Neural progenitor cell (in vitro differentiated cells): ENCODE data around the gene CASR. TPM values are rescaled to one million over a fixed set of nuclear protein-coding genes. Genes with fewer than 3 reads are reported as not detected.

Experiments used
- DNase-seq: peaks from one replicate; pipeline ENCODE4 v3.0.0-alpha.2; 2016; ENCODE audit warnings: low spot score
- H2AFZ ChIP-seq: fragments of 200-600 bp; sonication (generic); replicated peaks from 2 replicates; pipeline ENCODE4 v1.6.1; 2016; ENCODE audit warnings: antibody characterized with exemption
- H3F3A ChIP-seq: fragments of 200-600 bp; sonication (generic); 2 replicates; pipeline ENCODE4 v1.6.1; 2016; ENCODE audit warnings: antibody characterized with exemption, low read depth
- H3K27ac ChIP-seq: fragments of 200-600 bp; sonication (generic); 2 replicates; pipeline ENCODE4 v1.5.1; 2016; ENCODE audit warnings: mild to moderate bottlenecking
- H3K27me3 ChIP-seq: fragments of 200-600 bp; sonication (generic); 2 replicates; pipeline ENCODE4 v1.6.1; 2016; ENCODE audit warnings: mild to moderate bottlenecking, moderate library complexity
- H3K36me3 ChIP-seq: fragments of 200-600 bp; sonication (generic); 2 replicates; pipeline ENCODE4 v1.5.1; 2016
- H3K4me1 ChIP-seq: fragments of 200-600 bp; sonication (generic); 2 replicates; pipeline ENCODE4 v1.6.1; 2016; ENCODE audit warnings: mixed run types
- H3K4me2 ChIP-seq: fragments of 200-600 bp; sonication (generic); 2 replicates; pipeline ENCODE4 v1.6.1; 2016
- H3K4me3 ChIP-seq: fragments of 200-600 bp; sonication (generic); 2 replicates; pipeline ENCODE4 v1.5.1; 2016
- H3K79me2 ChIP-seq: fragments of 200-600 bp; sonication (generic); 2 replicates; pipeline ENCODE4 v1.6.1; 2016; ENCODE audit warnings: low read depth
- H3K9ac ChIP-seq: fragments of 200-600 bp; sonication (generic); 2 replicates; pipeline ENCODE4 v1.6.1; 2016
- H3K9me3 ChIP-seq: fragments of 200-600 bp; sonication (generic); 2 replicates; pipeline ENCODE4 v1.5.1; 2016; ENCODE audit warnings: low read depth
- H4K20me1 ChIP-seq: fragments of 200-600 bp; sonication (generic); 2 replicates; pipeline ENCODE4 v1.6.1; 2016; ENCODE audit warnings: low read depth
- H3K27ac Mint-ChIP-seq: 3 replicates; pipeline ENCODE4 v1.8.0; 2021; ENCODE audit warnings: mixed read lengths
- H3K27me3 Mint-ChIP-seq: 2 replicates; pipeline ENCODE4 v1.8.0; 2022; ENCODE audit warnings: low read depth, mild to moderate bottlenecking, inconsistent platforms, moderate library complexity, mixed read lengths; ENCODE audit not compliant: insufficient read depth
- H3K36me3 Mint-ChIP-seq: 3 replicates; pipeline ENCODE4 v1.8.0; 2021; ENCODE audit warnings: mixed read lengths
- H3K4me1 Mint-ChIP-seq: 3 replicates; pipeline ENCODE4 v1.8.0; 2021; ENCODE audit warnings: mixed read lengths
- H3K4me3 Mint-ChIP-seq: 3 replicates; pipeline ENCODE4 v1.8.0; 2021; ENCODE audit warnings: mild to moderate bottlenecking, moderate library complexity, mixed read lengths
- H3K9me3 Mint-ChIP-seq: 3 replicates; pipeline ENCODE4 v1.8.0; 2020; ENCODE audit warnings: mixed read lengths
- EZH2 ChIP-seq: fragments of 200-600 bp; sonication (generic); IDR thresholded peaks from 2 replicates; pipeline ENCODE4 v1.6.1; 2017; ENCODE audit warnings: antibody characterized with exemption, mild to moderate bottlenecking, moderate library complexity
- EZH2phosphoT487 ChIP-seq: fragments of 200-600 bp; sonication (generic); IDR thresholded peaks from 2 replicates; pipeline ENCODE4 v1.6.1; 2017; ENCODE audit warnings: antibody characterized with exemption
- total RNA-seq: library from RNA; depleted of rRNA; stranded (reverse); fragments of >200 nt; gene quantifications from 2 replicates; pipeline ENCODE4 v1.2.3, GENCODE V29; 2015; ENCODE audit warnings: low replicate concordance
- TF ChIP-seq, protein P1 (sequence below): fragments of 200-600 bp; sonication (generic); IDR thresholded peaks from 2 replicates; pipeline ENCODE4 v1.5.1; 2017; ENCODE audit warnings: antibody characterized with exemption, mild to moderate bottlenecking

CASR gene
- total RNA-seq, 1 donor from 2014 or later: not detected

DNA sequence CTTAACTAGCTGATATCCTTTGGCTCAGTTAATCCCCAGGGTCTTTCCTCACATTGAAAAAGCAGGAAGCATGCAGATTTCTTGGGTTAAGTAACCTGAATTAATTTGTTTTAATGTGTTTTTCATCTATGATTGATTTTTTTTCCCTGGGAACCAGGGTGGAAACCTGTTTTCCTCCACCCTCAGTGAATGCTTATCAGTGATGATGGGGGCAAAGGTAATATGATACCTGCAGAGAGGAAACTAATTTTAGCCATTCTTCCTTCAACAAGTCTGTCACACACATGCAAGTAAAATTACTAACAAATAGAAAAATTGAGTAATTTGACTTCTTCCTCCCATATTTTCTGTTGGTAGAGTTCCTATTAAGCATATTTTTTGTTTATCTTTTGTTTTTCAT lies 5.9 kb downstream of the CASR start:
- TF ChIP-seq, protein P1, sequence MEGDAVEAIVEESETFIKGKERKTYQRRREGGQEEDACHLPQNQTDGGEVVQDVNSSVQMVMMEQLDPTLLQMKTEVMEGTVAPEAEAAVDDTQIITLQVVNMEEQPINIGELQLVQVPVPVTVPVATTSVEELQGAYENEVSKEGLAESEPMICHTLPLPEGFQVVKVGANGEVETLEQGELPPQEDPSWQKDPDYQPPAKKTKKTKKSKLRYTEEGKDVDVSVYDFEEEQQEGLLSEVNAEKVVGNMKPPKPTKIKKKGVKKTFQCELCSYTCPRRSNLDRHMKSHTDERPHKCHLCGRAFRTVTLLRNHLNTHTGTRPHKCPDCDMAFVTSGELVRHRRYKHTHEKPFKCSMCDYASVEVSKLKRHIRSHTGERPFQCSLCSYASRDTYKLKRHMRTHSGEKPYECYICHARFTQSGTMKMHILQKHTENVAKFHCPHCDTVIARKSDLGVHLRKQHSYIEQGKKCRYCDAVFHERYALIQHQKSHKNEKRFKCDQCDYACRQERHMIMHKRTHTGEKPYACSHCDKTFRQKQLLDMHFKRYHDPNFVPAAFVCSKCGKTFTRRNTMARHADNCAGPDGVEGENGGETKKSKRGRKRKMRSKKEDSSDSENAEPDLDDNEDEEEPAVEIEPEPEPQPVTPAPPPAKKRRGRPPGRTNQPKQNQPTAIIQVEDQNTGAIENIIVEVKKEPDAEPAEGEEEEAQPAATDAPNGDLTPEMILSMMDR: no peak
- TF ChIP-seq EZH2phosphoT487: no peak
- TF ChIP-seq EZH2: no peak
- no peaks in the 10 kb centered on the region for H4K20me1 ChIP-seq
- no peak overlapping the region for H3K4me2 ChIP-seq
- no peaks in the 10 kb centered on the region for H3F3A ChIP-seq
- Mint-ChIP-seq H3K4me3 (no peak overlapping the region), H3K36me3 (no peaks in the 10 kb centered on the region), H3K4me1 (peaks cover 3% of the 10 kb centered on the region), H3K9me3 (peaks cover 2% of the 10 kb centered on the region), H3K27me3 (peaks cover 24% of the 10 kb centered on the region), H3K27ac (no peak overlapping the region)
- H3K4me3 ChIP-seq: no peak overlapping the region
- H3K9ac ChIP-seq: no peak overlapping the region
- no peak overlapping the region for H2AFZ ChIP-seq
- H3K27ac ChIP-seq: no peak overlapping the region
- no peaks in the 10 kb centered on the region for H3K79me2 ChIP-seq
- DNase-seq: no peak
- no peaks in the 10 kb centered on the region for H3K36me3 ChIP-seq
- H3K9me3 ChIP-seq: no peaks in the 10 kb centered on the region
- H3K27me3 ChIP-seq: peaks cover 63% of the 10 kb centered on the region
- H3K4me1 ChIP-seq: no peaks in the 10 kb centered on the region

DNA sequence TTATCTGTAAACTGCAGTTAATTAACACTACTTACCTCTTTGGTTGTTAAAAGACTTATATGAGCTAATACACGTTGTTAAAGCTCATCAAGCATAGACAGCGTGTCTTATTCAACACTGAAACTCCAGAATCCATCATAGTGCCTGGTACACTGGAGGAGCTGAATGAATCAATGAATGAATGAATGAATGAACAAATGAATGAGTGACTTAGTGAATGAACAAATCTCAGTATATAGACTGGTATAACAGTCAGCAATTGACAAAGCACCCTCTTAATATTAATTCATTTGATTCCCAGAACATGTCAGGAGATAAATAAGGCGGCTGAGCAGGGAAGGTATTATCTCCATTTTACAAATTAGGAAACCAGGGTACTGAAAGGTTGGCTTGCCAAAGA lies 7.1 kb downstream of the CASR start:
- Mint-ChIP-seq H3K27me3 (peaks cover 13% of the 10 kb centered on the region), H3K9me3 (peaks cover 2% of the 10 kb centered on the region), H3K36me3 (no peaks in the 10 kb centered on the region), H3K4me3 (no peak overlapping the region), H3K4me1 (no peaks in the 10 kb centered on the region), H3K27ac (no peak overlapping the region)
- Histone ChIP-seq H3K36me3 (no peaks in the 10 kb centered on the region), H3K79me2 (no peaks in the 10 kb centered on the region), H3K9ac (no peak overlapping the region), H3K9me3 (no peaks in the 10 kb centered on the region), H4K20me1 (no peaks in the 10 kb centered on the region), H3K4me2 (no peak overlapping the region), H3K27ac (no peak overlapping the region), H3K4me3 (no peak overlapping the region), H3K4me1 (no peaks in the 10 kb centered on the region), H3K27me3 (peaks cover 52% of the 10 kb centered on the region), H3F3A (no peaks in the 10 kb centered on the region), H2AFZ (no peak overlapping the region)
- TF ChIP-seq EZH2: no peak
- TF ChIP-seq EZH2phosphoT487: no peak
- TF ChIP-seq, protein P1: no peak
- DNase-seq: no peak

DNA sequence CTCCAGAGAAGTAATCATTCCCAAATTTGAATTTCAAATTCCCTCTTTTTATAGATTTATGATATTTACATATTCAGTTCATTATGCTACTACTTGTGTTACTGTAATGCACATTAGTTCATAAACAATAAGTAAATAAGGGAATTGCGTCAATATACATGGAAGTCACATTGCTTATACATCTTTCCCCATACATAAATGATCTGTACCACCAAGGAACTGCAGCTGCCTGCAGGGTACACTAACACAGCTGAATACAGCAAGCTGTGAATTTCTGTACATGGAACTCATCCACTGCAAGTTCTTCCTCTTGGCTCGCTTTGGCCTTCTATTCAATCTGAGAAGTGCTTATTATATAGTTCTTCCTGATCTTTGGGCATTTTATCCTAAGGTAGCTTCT lies 15.5 kb downstream of the CASR start:
- H3K4me1 Mint-ChIP-seq: no peaks in the 10 kb centered on the region
- no peaks in the 10 kb centered on the region for H3K27me3 Mint-ChIP-seq
- H3K36me3 Mint-ChIP-seq: no peaks in the 10 kb centered on the region
- Histone ChIP-seq H3F3A (no peaks in the 10 kb centered on the region), H3K4me2 (no peak overlapping the region), H3K9me3 (no peaks in the 10 kb centered on the region), H3K27ac (no peak overlapping the region), H3K9ac (no peak overlapping the region), H3K4me1 (no peaks in the 10 kb centered on the region), H2AFZ (no peak overlapping the region), H3K27me3 (no peaks in the 10 kb centered on the region), H3K36me3 (no peaks in the 10 kb centered on the region), H3K79me2 (no peaks in the 10 kb centered on the region), H3K4me3 (no peak overlapping the region), H4K20me1 (no peaks in the 10 kb centered on the region)
- TF ChIP-seq EZH2 (no peak), EZH2phosphoT487 (no peak)
- TF ChIP-seq, protein P1: no peak
- no peak overlapping the region for H3K27ac Mint-ChIP-seq
- no peak overlapping the region for H3K4me3 Mint-ChIP-seq
- no peak for DNase-seq
- H3K9me3 Mint-ChIP-seq: peaks cover 5% of the 10 kb centered on the region
